ENCODE data around the gene MBOAT1.

DNA sequence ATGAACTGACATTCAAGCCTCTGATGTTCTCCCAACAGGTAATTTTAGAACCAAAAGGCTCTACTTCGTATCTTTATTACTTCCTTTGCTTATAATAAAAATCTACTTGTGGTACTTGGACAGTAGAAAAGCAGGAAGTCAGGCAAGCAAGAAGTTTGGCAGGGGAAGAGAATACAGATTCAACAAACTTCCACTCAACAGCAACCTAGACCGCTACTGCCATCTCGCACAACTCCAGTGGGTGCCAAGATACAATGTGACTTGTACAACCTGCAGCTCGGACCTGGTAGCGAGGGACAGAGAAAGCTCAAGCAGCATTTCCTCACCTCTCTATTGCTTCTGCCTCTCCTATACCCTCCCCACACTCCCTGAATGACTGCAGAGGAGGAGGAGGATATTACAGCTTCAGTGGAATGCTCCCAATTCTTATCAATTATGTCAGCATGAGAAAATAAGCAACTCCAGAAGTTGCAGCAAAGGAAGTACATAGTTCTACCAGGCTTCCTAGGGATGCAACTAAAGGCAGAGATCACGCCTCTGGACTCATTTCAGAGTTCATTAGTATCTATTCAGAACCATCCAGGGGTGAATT is 76.5 kb downstream of the MBOAT1 start:
- TF ChIP-seq, protein P1, sequence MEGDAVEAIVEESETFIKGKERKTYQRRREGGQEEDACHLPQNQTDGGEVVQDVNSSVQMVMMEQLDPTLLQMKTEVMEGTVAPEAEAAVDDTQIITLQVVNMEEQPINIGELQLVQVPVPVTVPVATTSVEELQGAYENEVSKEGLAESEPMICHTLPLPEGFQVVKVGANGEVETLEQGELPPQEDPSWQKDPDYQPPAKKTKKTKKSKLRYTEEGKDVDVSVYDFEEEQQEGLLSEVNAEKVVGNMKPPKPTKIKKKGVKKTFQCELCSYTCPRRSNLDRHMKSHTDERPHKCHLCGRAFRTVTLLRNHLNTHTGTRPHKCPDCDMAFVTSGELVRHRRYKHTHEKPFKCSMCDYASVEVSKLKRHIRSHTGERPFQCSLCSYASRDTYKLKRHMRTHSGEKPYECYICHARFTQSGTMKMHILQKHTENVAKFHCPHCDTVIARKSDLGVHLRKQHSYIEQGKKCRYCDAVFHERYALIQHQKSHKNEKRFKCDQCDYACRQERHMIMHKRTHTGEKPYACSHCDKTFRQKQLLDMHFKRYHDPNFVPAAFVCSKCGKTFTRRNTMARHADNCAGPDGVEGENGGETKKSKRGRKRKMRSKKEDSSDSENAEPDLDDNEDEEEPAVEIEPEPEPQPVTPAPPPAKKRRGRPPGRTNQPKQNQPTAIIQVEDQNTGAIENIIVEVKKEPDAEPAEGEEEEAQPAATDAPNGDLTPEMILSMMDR (IDR thresholded peaks at IDR 0.05) = no peak
- no peak for TF ChIP-seq ZFX (IDR thresholded peaks at IDR 0.05; ENCODE audit: borderline replicate concordance)

Measured in 22Rv1 (cell line).